ENCODE results near the gene ZC2HC1B.

The ZC2HC1B gene

DNA sequence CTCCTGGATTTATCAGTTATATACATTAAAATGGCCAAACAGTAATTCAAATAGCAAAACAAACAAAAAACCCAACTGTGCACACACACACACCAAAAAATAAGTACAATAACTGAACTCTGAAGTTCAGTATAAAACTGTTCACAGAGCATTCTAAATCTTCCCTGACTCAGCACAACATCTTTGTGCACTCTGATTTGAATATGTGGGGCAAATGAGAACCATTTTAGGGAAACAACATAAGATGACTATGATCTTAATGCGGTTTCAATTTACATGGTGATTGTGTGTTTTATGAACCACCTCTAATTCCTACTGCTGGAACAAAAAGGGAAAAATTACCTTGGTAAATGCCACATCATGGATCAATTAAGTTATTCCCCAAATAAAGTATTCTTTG is 102.0 kb downstream of the ZC2HC1B start:
- H3K4me3 ChIP-seq (ENCODE audit: low read depth, low read length), result no peak overlapping the region
- no peak for DNase-seq (ENCODE audit: low read depth)
- no peak for TF ChIP-seq CTCF (IDR thresholded peaks at IDR 0.05; ENCODE audit: low read depth, low read length, missing control alignments)

GRCh38 chr6:143967706-143968376 is 103.6 kb downstream of the ZC2HC1B start:
- TF ChIP-seq CTCF (IDR thresholded peaks at IDR 0.05; ENCODE audit: low read depth, low read length, missing control alignments), result no peak

GRCh38 chr6:143969077-143969476 is 104.8 kb downstream of the ZC2HC1B start:
- TF ChIP-seq CTCF (IDR thresholded peaks at IDR 0.05; ENCODE audit: low read depth, low read length, missing control alignments), result no peak
- no peak for DNase-seq (ENCODE audit: low read depth)
- H3K4me3 ChIP-seq (ENCODE audit: low read depth, low read length), result no peak overlapping the region

More at GRCh38 chr6:143967706-143968376, 103.6 kb downstream of the ZC2HC1B start:
- DNase-seq (ENCODE audit: low read depth), result no peak
- H3K4me3 ChIP-seq (ENCODE audit: low read depth, low read length), result no peak overlapping the region

- no peak overlapping the region for H3K4me3 ChIP-seq (ENCODE audit: low read depth, low read length)
- DNase-seq (ENCODE audit: low read depth), result no peak
- TF ChIP-seq CTCF (IDR thresholded peaks at IDR 0.05; ENCODE audit: low read depth, low read length, missing control alignments), result no peak
These were observed 106.4 kb downstream of the ZC2HC1B start for GRCh38 chr6:143970456-143971218.

DNA sequence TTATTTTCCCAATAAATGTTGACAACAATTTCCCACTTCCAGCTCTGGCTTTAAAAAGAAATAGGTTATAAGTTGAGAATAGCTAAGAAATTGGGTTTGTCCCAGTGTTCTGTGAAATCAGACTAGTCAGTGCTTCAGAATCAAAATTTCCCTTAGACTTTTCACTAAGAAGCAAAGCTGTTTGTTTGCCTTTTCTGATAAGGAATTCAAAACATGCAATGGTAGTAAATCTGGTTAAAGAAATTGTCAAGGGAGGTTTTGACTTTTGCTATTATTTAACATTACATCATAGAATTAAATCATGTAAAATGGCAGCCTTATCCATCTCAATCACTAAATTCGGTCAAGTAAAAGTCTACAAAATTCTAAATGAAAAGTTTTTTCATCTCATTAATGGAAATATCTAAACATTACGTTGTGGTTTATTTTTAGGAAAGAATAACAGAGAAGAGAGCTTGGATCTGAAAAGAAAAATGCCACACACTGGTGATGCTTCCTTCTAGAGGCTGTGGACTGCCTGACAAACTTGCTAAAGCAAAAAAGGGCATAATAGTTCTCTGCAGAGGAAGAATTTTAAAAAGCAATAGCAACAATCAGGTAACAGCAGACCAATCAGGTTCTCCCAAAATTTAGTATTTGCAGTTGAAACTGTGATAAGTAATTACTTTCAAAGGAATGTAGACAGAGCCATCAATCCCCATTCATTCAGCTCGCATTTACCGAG is 107.4 kb downstream of the ZC2HC1B start:
- no peak for TF ChIP-seq CTCF (IDR thresholded peaks at IDR 0.05; ENCODE audit: low read depth, low read length, missing control alignments)
- DNase-seq (ENCODE audit: low read depth), result no peak

DNA sequence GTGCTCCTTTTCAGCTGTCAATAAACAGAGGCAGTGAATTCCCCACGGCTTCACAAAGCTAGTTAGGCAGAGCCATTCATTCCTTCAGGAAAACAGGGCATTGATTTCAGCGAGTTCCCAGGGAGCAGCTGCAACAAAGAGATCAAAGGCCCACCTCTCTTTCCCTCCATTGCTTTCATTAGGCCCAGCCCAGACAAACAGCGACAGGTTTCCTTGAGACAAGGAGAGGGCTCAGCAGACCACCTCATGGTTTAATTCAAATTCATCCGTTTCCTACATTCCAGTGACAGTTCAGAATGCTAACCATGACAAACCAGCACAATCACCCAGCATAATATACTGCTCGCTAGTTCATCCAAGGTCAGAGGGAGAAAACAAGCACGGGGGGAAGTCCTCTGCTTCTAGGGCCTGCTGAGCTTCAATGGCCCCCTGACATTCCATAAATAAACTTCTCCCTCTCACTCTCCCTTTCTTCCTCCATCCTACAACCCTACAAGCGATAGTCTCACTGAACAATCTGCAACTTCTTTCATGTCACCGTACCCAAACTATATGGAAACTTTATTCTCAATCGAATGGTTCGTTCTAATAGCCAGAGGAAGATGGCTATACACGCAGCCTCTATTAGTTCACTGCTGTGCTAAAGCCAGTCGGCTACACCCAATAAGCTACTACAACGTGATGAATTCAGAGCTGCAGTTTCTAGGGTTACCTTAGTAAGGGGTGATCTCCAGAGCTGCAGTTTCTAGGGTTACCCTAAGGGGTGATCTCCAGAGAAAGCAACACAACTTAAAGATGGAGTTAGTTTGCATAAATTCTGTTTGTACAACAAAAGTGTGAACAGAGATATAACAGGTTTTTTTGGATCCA is 109.1 kb downstream of the ZC2HC1B start:
- DNase-seq (ENCODE audit: low read depth), result no peak
- no peak for TF ChIP-seq CTCF (IDR thresholded peaks at IDR 0.05; ENCODE audit: low read depth, low read length, missing control alignments)
- H3K4me3 ChIP-seq (ENCODE audit: low read depth, low read length), result no peak overlapping the region

More for the DNA sequence above, 107.4 kb downstream of the ZC2HC1B start:
- no peak overlapping the region for H3K4me3 ChIP-seq (ENCODE audit: low read depth, low read length)
